ENCODE results near the gene DCST2. TPM values are rescaled to one million over a fixed set of nuclear protein-coding genes. Genes with fewer than 3 reads are reported as not detected.
"Not testable (repeated sequence)": the region's sequence is repeated elsewhere in the genome, so short reads cannot be mapped to it uniquely, and the experiment has no call there.

DCST2 gene
- total and polyA plus RNA-seq, 4 donors, result 0.31 to 1.7 (median 1.2) TPM

- no peaks in the 10 kb centered on the region for H3K9me3 ChIP-seq (ENCODE audit: control insufficient read depth in 4 of 4, insufficient read depth in 3 of 4, low read length in 3 of 4)
- DNase-seq, result no peak
- no peak overlapping the region for H3K27ac ChIP-seq (ENCODE audit: low read depth in 1 of 2, low read length in 1 of 2)
- no peak for ATAC-seq (ENCODE audit: insufficient read depth, low FRiP score)
- H3K4me1 ChIP-seq (ENCODE audit: control insufficient read depth in 5 of 5, insufficient read depth in 5 of 5, low read length in 5 of 5), result peaks cover 0 to 12% (median 6%) of the 10 kb centered on the region in 5 donors
- TF ChIP-seq CTCF (IDR thresholded peaks at IDR 0.05; ENCODE audit: control extremely low read depth, extremely low read depth), result no peak
- no peak overlapping the region for H3K9ac ChIP-seq (ENCODE audit: insufficient read depth in 1 of 2, low read length in 2 of 2)
- no peaks in the 10 kb centered on the region for H3K27me3 ChIP-seq (ENCODE audit: control insufficient read depth in 3 of 3, insufficient read depth in 3 of 3, low read length in 2 of 3)
- H3K4me3 ChIP-seq, result no peak overlapping the region
- peaks cover 0 to 33% (median 6%) of the 10 kb centered on the region in 4 donors for H3K36me3 ChIP-seq (ENCODE audit: control insufficient read depth in 4 of 4, insufficient read depth in 4 of 4, low read length in 4 of 4)
- 67 to 70% methylated on average over 6 of the region's 6 CpGs for WGBS, 2 donors
These were observed 46.3 kb downstream of the DCST2 start for GRCh38 chr1:154987326-154987725.

- not testable (repeated sequence) for DNase-seq; H3K9me3 ChIP-seq (ENCODE audit: control insufficient read depth in 4 of 4, insufficient read depth in 3 of 4, low read length in 3 of 4); ATAC-seq (ENCODE audit: insufficient read depth, low FRiP score); H3K27ac ChIP-seq (ENCODE audit: low read depth in 1 of 2, low read length in 1 of 2); H3K4me3 ChIP-seq; H3K9ac ChIP-seq (ENCODE audit: insufficient read depth in 1 of 2, low read length in 2 of 2); H3K27me3 ChIP-seq (ENCODE audit: control insufficient read depth in 3 of 3, insufficient read depth in 3 of 3, low read length in 2 of 3)
- Histone ChIP-seq H3K36me3 (ENCODE audit: control insufficient read depth in 4 of 4, insufficient read depth in 4 of 4, low read length in 4 of 4) (peaks cover 0 to 33% (median 6%) of the 10 kb centered on the region in 4 donors), H3K4me1 (ENCODE audit: control insufficient read depth in 5 of 5, insufficient read depth in 5 of 5, low read length in 5 of 5) (peaks cover 0 to 14% (median 6%) of the 10 kb centered on the region in 5 donors)
- WGBS, 2 donors, result 95 to 96% methylated on average over 4 of the region's 4 CpGs
These were observed 46.8 kb downstream of the DCST2 start for GRCh38 chr1:154986736-154987135.

GRCh38 chr1:154983776-154984466 is 49.7 kb downstream of the DCST2 start:
- Histone ChIP-seq H3K9me3 (ENCODE audit: control insufficient read depth in 4 of 4, insufficient read depth in 3 of 4, low read length in 3 of 4) (no peaks in the 10 kb centered on the region), H3K9ac (ENCODE audit: insufficient read depth in 1 of 2, low read length in 2 of 2) (peak overlapping the region; percentile 69 to 88), H3K4me3 (peak overlapping the region; percentile 82), H3K27me3 (ENCODE audit: control insufficient read depth in 3 of 3, insufficient read depth in 3 of 3, low read length in 2 of 3) (no peaks in the 10 kb centered on the region), H3K36me3 (ENCODE audit: control insufficient read depth in 4 of 4, insufficient read depth in 4 of 4, low read length in 4 of 4) (peaks cover 0 to 19% (median 9%) of the 10 kb centered on the region in 4 donors), H3K27ac (ENCODE audit: low read depth in 1 of 2, low read length in 1 of 2) (peak overlapping the region; percentile 62 to 76), H3K4me1 (ENCODE audit: control insufficient read depth in 5 of 5, insufficient read depth in 5 of 5, low read length in 5 of 5) (peaks cover 0 to 14% (median 6%) of the 10 kb centered on the region in 5 donors)
- WGBS, 2 donors, result 17 to 20% methylated on average over 17 of the region's 17 CpGs
- TF ChIP-seq CTCF (IDR thresholded peaks at IDR 0.05; ENCODE audit: control extremely low read depth, extremely low read depth), result no peak
- DNase-seq, result no peak
- ATAC-seq (ENCODE audit: insufficient read depth, low FRiP score), result no peak

- Histone ChIP-seq H3K36me3 (ENCODE audit: control insufficient read depth in 4 of 4, insufficient read depth in 4 of 4, low read length in 4 of 4) (peaks cover 0 to 12% (median 6%) of the 10 kb centered on the region in 4 donors), H3K4me3 (peak within 1 kb of the TSS; percentile 82), H3K9me3 (ENCODE audit: control insufficient read depth in 4 of 4, insufficient read depth in 3 of 4, low read length in 3 of 4) (no peaks in the 10 kb centered on the region), H3K9ac (ENCODE audit: insufficient read depth in 1 of 2, low read length in 2 of 2) (peak within 1 kb of the TSS; percentile 69 to 88), H3K27ac (ENCODE audit: low read depth in 1 of 2, low read length in 1 of 2) (peak within 1 kb of the TSS; percentile 62 to 76), H3K4me1 (ENCODE audit: control insufficient read depth in 5 of 5, insufficient read depth in 5 of 5, low read length in 5 of 5) (peaks cover 0 to 14% (median 6%) of the 10 kb centered on the region in 5 donors), H3K27me3 (ENCODE audit: control insufficient read depth in 3 of 3, insufficient read depth in 3 of 3, low read length in 2 of 3) (no peaks in the 10 kb centered on the region)
- no peak for TF ChIP-seq CTCF (IDR thresholded peaks at IDR 0.05; ENCODE audit: control extremely low read depth, extremely low read depth)
- WGBS, 2 donors, result 0 to 1% methylated on average over 26 of the region's 26 CpGs
- DNase-seq (peak; percentile 98 to 100 (median 99)), ATAC-seq (ENCODE audit: insufficient read depth, low FRiP score) (peak; percentile 99)
These were observed 50.5 kb downstream of the DCST2 start, which contains the start of gene FLAD1 for GRCh38 chr1:154982897-154983648. TSS of gene FLAD1 (plus strand) at chr1:154983344. CDS start at chr1:154983695, 351 bp downstream.
